Tibial nerve (tissue), 4 donors: Measurements from ENCODE around the gene LATS2. TPM values are rescaled to one million over a fixed set of nuclear protein-coding genes. Genes with fewer than 3 reads are reported as not detected.

Source experiments
- DNase-seq, 2 donors: peaks; one replicate each; pipeline ENCODE4 v3.0.0-alpha.2; 2019; ENCODE audit warnings: low spot score in 2 of 2
- H3K27ac ChIP-seq, 4 donors: fragments of 200-600 bp; sonication (generic) in 3 of 4; one replicate each; pipeline ENCODE4 v1.5.1; 2017 to 2019; ENCODE audit warnings: mild to moderate bottlenecking in 1 of 4
- H3K27me3 ChIP-seq, 2 donors: fragments of 200-600 bp; sonication (generic) in 1 of 2; one replicate each; pipeline versions ENCODE4 v1.5.1 to v1.6.0; 2017 to 2019
- H3K36me3 ChIP-seq, 3 donors: fragments of 200-600 bp; sonication (generic); one replicate each; pipeline ENCODE4 v1.5.1; 2018 to 2019
- H3K4me1 ChIP-seq, 4 donors: fragments of 200-600 bp; sonication (generic) in 3 of 4; one replicate each; pipeline ENCODE4 v1.5.1; 2017 to 2019
- H3K4me3 ChIP-seq, 4 donors: fragments of 200-600 bp; sonication (generic) in 3 of 4; one replicate each; pipeline ENCODE4 v1.5.1; 2017 to 2019; ENCODE audit warnings: mild to moderate bottlenecking in 1 of 4, moderate library complexity in 1 of 4
- H3K9me3 ChIP-seq, 4 donors: fragments of 200-600 bp; sonication (generic) in 3 of 4; one replicate each; pipeline ENCODE4 v1.5.1; 2017 to 2019
- EP300 ChIP-seq, 2 donors: sonication (generic); formaldehyde crosslinking; IDR thresholded peaks; one replicate each; pipeline ENCODE4 v1.6.1; 2017; ENCODE audit warnings: antibody characterized with exemption in 2 of 2, mild to moderate bottlenecking in 1 of 2
- POLR2A ChIP-seq, 2 donors: fragments of 450-650 bp; IDR thresholded peaks; one replicate each; pipeline ENCODE4 v1.6.1; 2017; ENCODE audit warnings: antibody characterized with exemption in 2 of 2, mild to moderate bottlenecking in 2 of 2, moderate library complexity in 2 of 2
- WGBS, 2 donors: methylation state at CpG; one replicate each; pipeline ENCODE4 v1.1.5; 2018; 5-methylcytosine and 5-hydroxymethylcytosine counted together
- total RNA-seq, 4 donors: library from RNA; depleted of rRNA; stranded (reverse); fragments of >200 nt; gene quantifications; one replicate each; pipeline ENCODE4 v1.1.0, GENCODE V29; 2016
- TF ChIP-seq, protein P1 (sequence below), 5 experiments: fragments of 200-600 bp in 3 of 5; fragments of 450-650 bp in 2 of 5; sonication (generic) in 3 of 5; IDR thresholded peaks; one replicate each; pipeline ENCODE4 v1.5.1; 2016 to 2019; ENCODE audit warnings: antibody characterized with exemption in 5 of 5, mild to moderate bottlenecking in 3 of 5, moderate library complexity in 2 of 5

The LATS2 gene
- total RNA-seq, 4 donors from 2014 or later = 40.2 to 49.4 (median 42.3) TPM

DNA sequence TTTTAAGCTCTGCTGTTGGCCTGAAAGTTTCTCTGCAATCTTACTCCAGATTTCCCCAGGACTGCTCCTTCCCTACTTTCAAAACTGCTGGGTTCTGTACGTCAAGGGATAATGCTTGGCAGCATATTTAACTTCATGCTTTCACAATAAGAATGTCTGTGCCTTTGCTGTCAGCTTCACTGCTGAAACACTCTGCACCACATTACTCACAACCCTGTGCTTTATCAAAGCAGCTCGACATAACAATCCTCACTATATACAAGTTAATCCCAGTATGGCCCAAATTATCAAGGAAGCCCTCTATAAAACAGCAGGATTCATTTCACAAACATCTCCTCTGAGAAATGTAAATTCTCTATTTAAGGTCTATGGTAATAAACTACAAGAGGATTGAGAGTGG lies 17.5 kb downstream of the LATS2 start:
- H3K9me3 ChIP-seq = no peaks in the 10 kb centered on the region
- WGBS, 2 donors = 10 to 25% methylated on average over 2 of the region's 2 CpGs
- H3K27ac ChIP-seq = peak overlapping the region in 2 of 4 donors; percentile 29 to 73
- peaks cover 0 to 94% (median 42%) of the 10 kb centered on the region in 4 donors for H3K4me1 ChIP-seq
- no peak for DNase-seq
- peaks cover 0 to 31% (median 0%) of the 10 kb centered on the region in 3 donors for H3K36me3 ChIP-seq
- no peak overlapping the region for H3K4me3 ChIP-seq
- peak in 1 of 2 donors; percentile 38 for TF ChIP-seq EP300 (IDR thresholded peaks at IDR 0.05)
- no peak for TF ChIP-seq POLR2A (IDR thresholded peaks at IDR 0.05)
- TF ChIP-seq, protein P1, sequence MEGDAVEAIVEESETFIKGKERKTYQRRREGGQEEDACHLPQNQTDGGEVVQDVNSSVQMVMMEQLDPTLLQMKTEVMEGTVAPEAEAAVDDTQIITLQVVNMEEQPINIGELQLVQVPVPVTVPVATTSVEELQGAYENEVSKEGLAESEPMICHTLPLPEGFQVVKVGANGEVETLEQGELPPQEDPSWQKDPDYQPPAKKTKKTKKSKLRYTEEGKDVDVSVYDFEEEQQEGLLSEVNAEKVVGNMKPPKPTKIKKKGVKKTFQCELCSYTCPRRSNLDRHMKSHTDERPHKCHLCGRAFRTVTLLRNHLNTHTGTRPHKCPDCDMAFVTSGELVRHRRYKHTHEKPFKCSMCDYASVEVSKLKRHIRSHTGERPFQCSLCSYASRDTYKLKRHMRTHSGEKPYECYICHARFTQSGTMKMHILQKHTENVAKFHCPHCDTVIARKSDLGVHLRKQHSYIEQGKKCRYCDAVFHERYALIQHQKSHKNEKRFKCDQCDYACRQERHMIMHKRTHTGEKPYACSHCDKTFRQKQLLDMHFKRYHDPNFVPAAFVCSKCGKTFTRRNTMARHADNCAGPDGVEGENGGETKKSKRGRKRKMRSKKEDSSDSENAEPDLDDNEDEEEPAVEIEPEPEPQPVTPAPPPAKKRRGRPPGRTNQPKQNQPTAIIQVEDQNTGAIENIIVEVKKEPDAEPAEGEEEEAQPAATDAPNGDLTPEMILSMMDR (IDR thresholded peaks at IDR 0.05) = no peak
- no peaks in the 10 kb centered on the region for H3K27me3 ChIP-seq

DNA sequence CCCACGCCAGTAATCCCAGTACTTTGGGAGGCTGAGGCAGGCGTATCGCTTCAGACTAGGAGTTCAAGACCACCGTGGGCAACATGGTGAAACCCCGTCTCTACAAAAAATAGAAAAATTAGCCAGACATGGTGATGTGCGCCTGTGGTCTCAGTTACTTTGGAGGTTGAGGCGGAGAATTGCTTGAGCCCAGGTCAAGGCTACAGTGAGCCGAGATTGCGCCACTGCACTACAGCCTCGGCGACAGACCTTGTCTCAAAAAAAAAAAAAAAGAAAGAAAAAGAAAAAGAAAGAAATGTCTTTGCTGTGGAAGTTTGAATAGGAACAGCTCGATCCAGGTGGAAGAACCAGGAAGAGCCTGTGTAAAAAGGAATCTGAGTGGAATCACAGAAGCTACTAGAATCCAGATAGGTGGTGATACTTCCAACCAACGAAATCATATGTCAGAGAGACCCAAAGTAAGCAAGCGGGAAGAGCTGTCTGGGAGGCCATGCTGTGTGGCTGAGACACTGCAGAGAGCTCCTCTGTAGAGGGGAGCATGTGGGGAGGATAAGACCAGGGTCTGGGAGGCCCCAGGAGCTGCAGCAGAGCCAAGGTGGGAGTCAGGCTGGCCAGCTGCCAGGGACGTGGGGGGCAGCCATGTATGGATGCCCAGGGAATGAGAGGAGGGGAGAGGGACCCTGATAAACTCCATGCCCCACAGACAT lies 21.1 kb downstream of the LATS2 start:
- H3K27me3 ChIP-seq = no peaks in the 10 kb centered on the region
- H3K27ac ChIP-seq = peak overlapping the region in 2 of 4 donors; percentile 9 to 12
- 77 to 78% methylated on average over 15 of the region's 15 CpGs for WGBS, 2 donors
- H3K36me3 ChIP-seq = peaks cover 0 to 25% (median 0%) of the 10 kb centered on the region in 3 donors
- H3K4me3 ChIP-seq = no peak overlapping the region
- peaks cover 0 to 93% (median 29%) of the 10 kb centered on the region in 4 donors for H3K4me1 ChIP-seq
- no peak for DNase-seq
- H3K9me3 ChIP-seq = no peaks in the 10 kb centered on the region
- TF ChIP-seq, protein P1 (IDR thresholded peaks at IDR 0.05) = no peak
- TF ChIP-seq EP300 (IDR thresholded peaks at IDR 0.05) (no peak), POLR2A (IDR thresholded peaks at IDR 0.05) (no peak)

DNA sequence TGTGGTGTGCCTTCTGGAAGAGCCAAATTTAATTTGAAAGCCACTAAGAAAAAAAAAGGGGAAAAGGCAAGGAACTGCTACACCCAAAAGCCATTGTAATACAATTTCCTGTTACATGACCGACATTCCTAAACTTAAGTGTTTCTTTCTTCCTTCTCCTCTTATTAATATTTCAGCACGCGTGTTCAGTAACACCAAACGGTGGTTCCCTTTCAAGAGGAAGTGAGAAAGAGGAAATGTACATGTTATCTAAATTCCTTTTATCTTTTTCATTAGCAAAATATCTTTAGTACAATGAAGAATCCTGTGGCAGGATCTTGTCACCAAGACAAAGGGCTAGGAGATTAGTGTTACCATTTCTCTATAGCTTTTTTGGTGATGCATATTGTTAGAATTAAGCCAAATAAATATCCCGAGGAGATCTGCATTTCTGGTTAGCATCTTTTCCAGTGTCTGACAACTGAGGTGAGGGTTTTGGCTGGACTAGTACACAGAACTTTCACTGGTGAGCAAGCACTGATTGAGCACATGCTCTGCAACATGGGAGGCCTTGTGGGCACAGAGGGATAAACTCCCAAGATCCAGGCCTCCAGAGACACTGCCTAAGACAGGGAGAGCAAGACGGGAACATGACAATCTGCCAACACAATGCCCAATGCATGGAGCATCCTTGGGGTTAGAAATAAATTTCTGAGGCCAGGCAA lies 22.1 kb downstream of the LATS2 start:
- TF ChIP-seq EP300 (IDR thresholded peaks at IDR 0.05) = peak in 1 of 2 donors; percentile 13
- TF ChIP-seq, protein P1 (IDR thresholded peaks at IDR 0.05) = no peak
- Histone ChIP-seq H3K4me3 (no peak overlapping the region), H3K9me3 (no peaks in the 10 kb centered on the region), H3K27me3 (no peaks in the 10 kb centered on the region), H3K27ac (peak overlapping the region in 2 of 4 donors; percentile 9 to 12), H3K36me3 (peaks cover 0 to 18% (median 0%) of the 10 kb centered on the region in 3 donors), H3K4me1 (peaks cover 0 to 93% (median 32%) of the 10 kb centered on the region in 4 donors)
- WGBS, 2 donors = 30 to 38% methylated on average over 6 of the region's 6 CpGs
- DNase-seq = no peak

DNA sequence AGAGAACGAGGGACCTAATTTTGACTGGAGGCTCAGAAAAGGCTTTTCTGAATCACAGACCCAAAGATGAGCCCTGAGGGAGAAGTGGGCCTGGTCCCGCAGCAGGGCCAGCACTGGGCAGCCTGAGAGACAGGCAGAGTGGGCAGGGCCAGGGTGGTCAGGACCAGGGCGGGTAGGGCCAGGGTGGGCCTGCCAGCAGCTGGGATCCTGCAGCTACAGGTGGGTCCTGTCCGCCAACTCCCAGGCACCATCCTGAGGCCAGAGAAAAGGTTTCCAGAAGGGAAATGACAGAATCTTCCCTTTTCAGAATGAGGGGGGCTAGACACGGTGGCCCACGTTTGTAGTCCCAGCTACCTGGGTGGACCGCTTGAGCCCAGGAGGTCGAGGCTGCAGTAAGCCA lies 23.7 kb downstream of the LATS2 start:
- peaks cover 0 to 95% (median 34%) of the 10 kb centered on the region in 4 donors for H3K4me1 ChIP-seq

More for the DNA sequence above, 23.7 kb downstream of the LATS2 start:
- DNase-seq = no peak
- H3K27me3 ChIP-seq = no peaks in the 10 kb centered on the region
- no peak overlapping the region for H3K4me3 ChIP-seq
- peak overlapping the region in 2 of 4 donors; percentile 52 to 62 for H3K27ac ChIP-seq
- TF ChIP-seq POLR2A (IDR thresholded peaks at IDR 0.05) (no peak), EP300 (IDR thresholded peaks at IDR 0.05) (no peak)
- TF ChIP-seq, protein P1 (IDR thresholded peaks at IDR 0.05) = no peak
- H3K36me3 ChIP-seq = peaks cover 0 to 14% (median 0%) of the 10 kb centered on the region in 3 donors
- H3K9me3 ChIP-seq = no peaks in the 10 kb centered on the region
- 63 to 71% methylated on average over 8 of the region's 8 CpGs for WGBS, 2 donors
